Prostate gland (tissue), 2 donors: Measurements from ENCODE around the gene FKBP10. TPM values are rescaled to one million over a fixed set of nuclear protein-coding genes. Genes with fewer than 3 reads are reported as not detected.

Experiments
- DNase-seq: peaks from one replicate; pipeline ENCODE4 v3.0.0-alpha.2; 2019; ENCODE audit warnings: low spot score
- H3K27ac ChIP-seq, 2 donors: fragments of 200-600 bp; sonication (generic); 2 replicates each; pipeline ENCODE4 v1.5.1; 2017 to 2019
- H3K27me3 ChIP-seq: fragments of 200-600 bp; sonication (generic); replicated peaks from 2 replicates; pipeline ENCODE4 v1.5.1; 2019; ENCODE audit not compliant: insufficient read depth
- H3K36me3 ChIP-seq, 2 donors: fragments of 200-600 bp; sonication (generic); 1 replicate in 1 of 2; 2 replicates in 1 of 2; pipeline versions ENCODE4 v1.5.1 to v1.8.1; 2017 to 2019
- H3K4me1 ChIP-seq: fragments of 200-600 bp; sonication (generic); replicated peaks from 2 replicates; pipeline ENCODE4 v1.5.1; 2019
- H3K4me3 ChIP-seq, 2 donors: fragments of 200-600 bp; sonication (generic); 2 replicates each; pipeline ENCODE4 v1.5.1; 2017 to 2019
- H3K9me3 ChIP-seq: fragments of 200-600 bp; sonication (generic); 2 replicates; pipeline ENCODE4 v1.5.1; 2017
- POLR2A ChIP-seq: fragments of 450-650 bp; IDR thresholded peaks from one replicate; pipeline ENCODE4 v1.6.1; 2016; ENCODE audit warnings: antibody characterized with exemption, mild to moderate bottlenecking
- POLR2AphosphoS5 ChIP-seq: sonication (generic); formaldehyde crosslinking; IDR thresholded peaks from one replicate; pipeline ENCODE4 v1.6.1; 2017; ENCODE audit warnings: antibody characterized with exemption
- WGBS: methylation state at CpG from one replicate; pipeline ENCODE4 v1.1.5; 2018; 5-methylcytosine and 5-hydroxymethylcytosine counted together
- intact Hi-C: fragments of 100-400 bp; cut with DNase I; formaldehyde crosslinking; loops from one replicate; pipeline ENCODE4 v1.14.2; 2022
- total RNA-seq, 2 donors: library from RNA; depleted of rRNA; stranded (reverse); fragments of >200 nt; gene quantifications; one replicate each; pipeline ENCODE4 v1.1.0, GENCODE V29; 2016
- TF ChIP-seq, protein P1 (sequence below), 4 experiments: fragments of 200-600 bp in 2 of 4; fragments of 450-650 bp in 2 of 4; sonication (generic) in 2 of 4; IDR thresholded peaks; 1 replicate in 3 of 4; 2 replicates in 1 of 4; pipeline ENCODE4 v1.5.1; 2016 to 2019; ENCODE audit warnings: antibody characterized with exemption in 4 of 4, mild to moderate bottlenecking in 2 of 4, moderate library complexity in 2 of 4

Gene FKBP10
- total RNA-seq, 2 donors from 2014 or later, result 24.5 to 50.2 TPM

- Histone ChIP-seq H3K9me3 (no peaks in the 10 kb centered on the region), H3K4me3 (peak overlapping the region; percentile 83 to 99), H3K4me1 (peaks cover 14% of the 10 kb centered on the region), H3K27ac (peak overlapping the region; percentile 83 to 90), H3K36me3 (no peaks in the 10 kb centered on the region), H3K27me3 (no peaks in the 10 kb centered on the region)
- 2% methylated on average over 10 of the region's 10 CpGs for WGBS
- TF ChIP-seq, protein P1, sequence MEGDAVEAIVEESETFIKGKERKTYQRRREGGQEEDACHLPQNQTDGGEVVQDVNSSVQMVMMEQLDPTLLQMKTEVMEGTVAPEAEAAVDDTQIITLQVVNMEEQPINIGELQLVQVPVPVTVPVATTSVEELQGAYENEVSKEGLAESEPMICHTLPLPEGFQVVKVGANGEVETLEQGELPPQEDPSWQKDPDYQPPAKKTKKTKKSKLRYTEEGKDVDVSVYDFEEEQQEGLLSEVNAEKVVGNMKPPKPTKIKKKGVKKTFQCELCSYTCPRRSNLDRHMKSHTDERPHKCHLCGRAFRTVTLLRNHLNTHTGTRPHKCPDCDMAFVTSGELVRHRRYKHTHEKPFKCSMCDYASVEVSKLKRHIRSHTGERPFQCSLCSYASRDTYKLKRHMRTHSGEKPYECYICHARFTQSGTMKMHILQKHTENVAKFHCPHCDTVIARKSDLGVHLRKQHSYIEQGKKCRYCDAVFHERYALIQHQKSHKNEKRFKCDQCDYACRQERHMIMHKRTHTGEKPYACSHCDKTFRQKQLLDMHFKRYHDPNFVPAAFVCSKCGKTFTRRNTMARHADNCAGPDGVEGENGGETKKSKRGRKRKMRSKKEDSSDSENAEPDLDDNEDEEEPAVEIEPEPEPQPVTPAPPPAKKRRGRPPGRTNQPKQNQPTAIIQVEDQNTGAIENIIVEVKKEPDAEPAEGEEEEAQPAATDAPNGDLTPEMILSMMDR (IDR thresholded peaks at IDR 0.05), result no peak
- TF ChIP-seq POLR2AphosphoS5, result no peak
- no peak for TF ChIP-seq POLR2A
- no peak for DNase-seq
- intact Hi-C loops, result no loop called here
Observed at GRCh38 chr17:41865596-41865893, 52.7 kb downstream of the FKBP10 start.

- Histone ChIP-seq H3K4me1 (peaks cover 15% of the 10 kb centered on the region), H3K4me3 (no peak overlapping the region), H3K27me3 (no peaks in the 10 kb centered on the region), H3K9me3 (no peaks in the 10 kb centered on the region), H3K27ac (peak overlapping the region in 1 of 2 donors; percentile 61), H3K36me3 (peaks cover 4 to 6% of the 10 kb centered on the region in 2 donors)
- no peak for DNase-seq
- TF ChIP-seq POLR2AphosphoS5 (no peak), POLR2A (no peak)
- TF ChIP-seq, protein P1 (IDR thresholded peaks at IDR 0.05), result no peak
- intact Hi-C loops, result no loop called here
- WGBS, result 60% methylated on average over 3 of the region's 3 CpGs
Observed at GRCh38 chr17:41868568-41868967, 55.8 kb downstream of the FKBP10 start.

- Histone ChIP-seq H3K4me3 (no peak overlapping the region), H3K4me1 (peaks cover 9% of the 10 kb centered on the region), H3K9me3 (no peaks in the 10 kb centered on the region), H3K27ac (peak overlapping the region; percentile 15 to 61), H3K36me3 (peaks cover 4 to 6% of the 10 kb centered on the region in 2 donors), H3K27me3 (no peaks in the 10 kb centered on the region)
- peak; percentile 77 for DNase-seq
- intact Hi-C loops, result no loop called here
- no peak for TF ChIP-seq POLR2A
- TF ChIP-seq POLR2AphosphoS5, result peak; percentile 87
- 36% methylated on average over 9 of the region's 9 CpGs for WGBS
Observed at GRCh38 chr17:41869426-41869825, 56.6 kb downstream of the FKBP10 start.

DNA sequence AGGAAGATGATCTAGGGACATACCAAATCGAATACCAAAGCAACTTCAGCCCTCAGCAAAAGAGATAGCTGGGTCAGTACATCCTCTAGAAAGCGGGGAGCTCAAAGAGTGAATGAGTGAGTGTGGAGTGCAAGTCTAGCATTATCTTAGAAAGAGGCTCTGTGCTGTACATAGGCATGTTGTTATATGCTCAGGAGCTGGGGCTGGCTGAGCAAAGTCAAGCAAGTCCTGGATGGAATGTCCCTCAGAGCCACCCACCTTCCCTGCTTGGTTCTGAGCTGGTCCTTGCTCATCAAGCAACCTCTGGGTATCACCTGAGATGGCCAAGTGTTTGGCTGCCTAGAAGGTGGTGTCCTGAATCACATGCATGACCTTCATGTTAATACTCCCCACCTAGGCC, 57.3 kb downstream of the FKBP10 start:
- DNase-seq, result no peak
- intact Hi-C loops, result no loop called here
- TF ChIP-seq POLR2AphosphoS5 (no peak), POLR2A (no peak)
- TF ChIP-seq, protein P1 (IDR thresholded peaks at IDR 0.05), result no peak
- H3K36me3 ChIP-seq, result peaks cover 4 to 6% of the 10 kb centered on the region in 2 donors
- H3K4me3 ChIP-seq, result no peak overlapping the region
- H3K27ac ChIP-seq, result peak overlapping the region; percentile 15 to 61
- 85% methylated on average over 2 of the region's 2 CpGs for WGBS
- peaks cover 9% of the 10 kb centered on the region for H3K4me1 ChIP-seq
- H3K9me3 ChIP-seq, result no peaks in the 10 kb centered on the region
- no peaks in the 10 kb centered on the region for H3K27me3 ChIP-seq

DNA sequence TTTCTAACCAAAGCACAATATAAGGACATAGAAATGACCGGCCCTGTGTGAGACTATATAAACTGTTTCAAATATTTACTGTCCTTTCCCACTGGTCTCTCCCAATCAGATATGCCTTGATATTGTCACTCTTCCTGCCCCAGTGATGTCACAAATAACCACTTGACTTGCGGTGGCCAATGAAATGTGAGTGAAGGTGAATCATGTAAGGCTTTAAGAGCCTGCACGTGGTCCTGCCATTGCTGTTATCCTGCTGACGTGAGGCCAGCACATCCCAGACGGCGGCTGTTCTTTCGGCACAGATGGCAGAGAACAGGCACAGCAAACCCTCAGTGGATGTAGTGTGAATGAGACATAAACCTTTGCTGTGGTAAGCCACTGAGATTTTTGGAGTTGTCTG, 57.8 kb downstream of the FKBP10 start:
- no peaks in the 10 kb centered on the region for H3K27me3 ChIP-seq
- H3K4me1 ChIP-seq, result peaks cover 9% of the 10 kb centered on the region
- intact Hi-C loops, result no loop called here
- peaks cover 4 to 6% of the 10 kb centered on the region in 2 donors for H3K36me3 ChIP-seq
- 76% methylated on average over 7 of the region's 7 CpGs for WGBS
- no peaks in the 10 kb centered on the region for H3K9me3 ChIP-seq
- no peak overlapping the region for H3K4me3 ChIP-seq
- DNase-seq, result peak; percentile 10
- H3K27ac ChIP-seq, result peak overlapping the region in 1 of 2 donors; percentile 61
- peak; percentile 54 for TF ChIP-seq POLR2AphosphoS5
- TF ChIP-seq, protein P1 (IDR thresholded peaks at IDR 0.05), result no peak
